ENCODE data around the gene SMTNL1.
A peak's percentile ranks its signal among the peaks of the same experiment; 100 is the strongest.
"Not testable (repeated sequence)": the region's sequence is repeated elsewhere in the genome, so short reads cannot be mapped to it uniquely, and the experiment has no call there.

SMTNL1 gene

GRCh38 chr11:57508341-57509170 is 28.8 kb upstream of the SMTNL1 start:
- DNase-seq, result no peak

- no peak for DNase-seq
Measured at GRCh38 chr11:57511741-57512430, 25.5 kb upstream of the SMTNL1 start.

DNA sequence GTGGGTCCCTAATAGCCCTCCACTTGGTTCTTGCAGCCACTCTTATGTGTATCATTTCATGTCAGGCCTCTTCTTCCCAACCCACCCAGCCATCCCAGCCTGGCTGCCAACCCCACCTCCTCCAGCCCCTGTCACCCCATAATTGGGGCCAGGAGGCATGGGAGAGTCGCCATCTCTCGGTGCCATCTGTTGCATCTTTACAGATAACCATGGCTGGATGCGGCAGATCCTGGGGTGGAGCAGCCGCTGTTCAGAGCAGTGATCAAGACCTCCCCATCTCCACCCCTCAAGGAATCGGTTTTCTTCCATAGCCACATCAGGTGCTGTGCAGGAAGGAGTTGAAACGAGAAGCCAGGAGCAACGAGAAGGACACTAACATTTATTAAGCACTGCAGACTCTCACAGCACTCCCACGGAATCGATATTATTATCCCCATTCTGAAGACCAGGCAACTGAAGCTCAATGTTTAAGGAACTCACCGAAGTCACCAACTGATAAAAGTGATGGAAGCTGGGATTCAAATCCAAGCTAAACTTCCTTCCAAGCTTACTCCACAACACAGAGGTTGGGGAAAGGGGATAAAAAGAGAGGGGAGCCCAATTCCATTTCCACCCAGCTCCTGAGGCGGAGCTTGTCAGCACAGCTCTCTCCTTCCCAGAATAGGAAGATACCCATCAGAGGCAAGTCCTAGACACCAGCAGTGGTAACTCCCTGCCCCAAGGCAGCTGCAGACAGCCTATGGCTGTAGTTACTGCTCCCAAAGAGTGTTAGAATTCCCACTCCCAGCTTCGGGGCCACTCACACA is 24.5 kb upstream of the SMTNL1 start:
- no peak for DNase-seq

- no peak for DNase-seq
Measured at GRCh38 chr11:57513452-57513795, 24.0 kb upstream of the SMTNL1 start.

- peak; percentile 48 for DNase-seq
Measured at GRCh38 chr11:57513911-57514537, 23.4 kb upstream of the SMTNL1 start.

DNA sequence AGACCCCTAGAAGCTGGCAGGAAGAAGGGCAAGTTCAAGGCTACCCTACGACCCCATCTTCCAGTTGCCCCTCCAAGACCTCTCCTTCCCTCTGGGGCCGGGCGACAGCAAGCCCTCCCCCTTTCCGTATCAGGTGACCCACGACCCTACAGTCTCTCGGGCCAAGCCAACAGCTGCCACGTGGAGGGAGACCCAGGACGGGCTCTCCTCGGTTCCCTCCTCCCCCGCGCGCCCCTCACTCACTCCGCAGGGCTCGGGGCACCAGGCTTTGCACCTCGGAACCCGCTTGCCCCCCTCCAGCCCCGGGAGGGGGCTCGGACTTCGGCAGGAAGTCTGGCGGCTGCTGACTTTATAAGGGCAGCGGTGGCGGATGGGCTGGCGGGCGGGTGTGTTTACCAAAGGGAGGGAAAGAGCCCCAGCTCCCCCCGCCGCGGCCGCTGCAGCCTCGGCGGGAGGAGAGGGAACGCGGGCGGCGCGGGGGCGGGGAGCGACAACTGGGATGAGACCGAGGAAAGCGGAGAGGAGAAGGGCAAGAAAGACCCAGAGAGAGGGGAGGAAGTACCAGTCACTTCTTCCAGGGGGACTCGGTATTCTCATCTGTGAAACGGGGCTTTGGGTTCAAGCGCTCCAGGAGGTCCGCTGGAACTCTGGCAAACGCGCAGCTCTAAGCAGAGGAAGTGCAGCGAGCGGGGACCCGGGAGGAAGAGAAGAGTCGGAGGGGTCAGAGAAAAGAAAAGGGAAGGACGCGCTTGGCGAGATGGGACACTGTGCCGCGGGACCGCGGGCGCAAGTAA is 22.7 kb upstream of the SMTNL1 start:
- DNase-seq, result no peak

- peak; percentile 80 for DNase-seq
Measured at GRCh38 chr11:57515332-57516060, 21.9 kb upstream of the SMTNL1 start, which contains the start of gene SLC43A1. Gene SLC43A1 (minus strand): TSS chr11:57515702. CDS start chr11:57514111, 1,591 bp downstream.

DNA sequence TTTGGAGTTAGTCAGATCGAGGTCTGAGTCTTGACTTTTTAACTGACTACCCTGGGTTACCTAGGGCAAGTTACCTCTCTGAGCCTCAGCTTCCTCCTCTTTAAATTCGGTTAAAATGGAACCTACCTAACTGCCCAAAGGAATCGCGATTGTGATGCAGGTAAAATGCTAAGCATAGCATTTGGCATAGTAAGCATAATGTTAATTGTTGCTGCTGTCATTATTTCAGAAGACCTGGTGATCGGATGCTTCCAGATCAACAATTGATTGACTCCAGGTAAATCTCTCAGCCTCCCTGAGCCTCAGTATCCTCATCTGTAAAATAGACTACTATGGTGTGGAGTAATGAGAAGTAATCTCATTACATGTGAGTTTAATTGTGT is 21.3 kb upstream of the SMTNL1 start:
- no peak for DNase-seq

DNA sequence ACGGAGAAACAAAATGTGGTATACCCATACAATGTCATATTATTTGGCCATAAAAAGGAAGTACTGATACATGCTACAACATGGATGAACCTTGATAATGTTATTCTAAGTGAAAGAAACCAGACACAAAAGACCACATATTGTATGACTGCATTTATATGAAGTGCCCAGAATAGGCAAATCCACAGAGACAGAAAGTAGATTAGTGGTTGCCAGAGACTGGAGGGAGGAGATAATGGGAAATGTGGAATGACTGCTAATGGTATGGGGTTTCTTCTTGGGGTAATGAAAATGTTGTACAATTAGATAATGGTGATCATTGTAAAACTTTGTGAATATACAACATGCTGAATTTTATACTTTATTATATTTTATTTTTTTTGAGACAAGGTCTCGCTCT is 16.3 kb upstream of the SMTNL1 start:
- DNase-seq, result no peak

DNA sequence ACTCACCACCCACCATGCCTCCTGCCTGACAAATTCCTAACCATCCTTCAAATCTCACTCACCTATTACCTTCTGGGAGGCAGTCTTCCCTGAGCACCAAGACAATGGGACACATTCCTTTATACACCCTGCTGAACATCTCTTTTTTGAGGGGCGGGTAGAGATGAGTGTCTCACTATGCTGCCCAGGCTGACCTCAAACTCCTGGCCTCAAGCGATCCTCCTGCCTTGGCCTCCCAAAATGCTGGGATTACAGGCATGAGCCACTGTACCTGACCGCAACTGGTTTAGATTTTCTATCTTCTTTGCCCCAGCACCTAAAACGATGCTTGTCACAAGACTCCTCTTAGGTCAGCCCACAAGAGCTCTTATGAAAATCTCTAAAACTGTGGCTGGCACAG is 14.0 kb upstream of the SMTNL1 start:
- no peak for DNase-seq

DNA sequence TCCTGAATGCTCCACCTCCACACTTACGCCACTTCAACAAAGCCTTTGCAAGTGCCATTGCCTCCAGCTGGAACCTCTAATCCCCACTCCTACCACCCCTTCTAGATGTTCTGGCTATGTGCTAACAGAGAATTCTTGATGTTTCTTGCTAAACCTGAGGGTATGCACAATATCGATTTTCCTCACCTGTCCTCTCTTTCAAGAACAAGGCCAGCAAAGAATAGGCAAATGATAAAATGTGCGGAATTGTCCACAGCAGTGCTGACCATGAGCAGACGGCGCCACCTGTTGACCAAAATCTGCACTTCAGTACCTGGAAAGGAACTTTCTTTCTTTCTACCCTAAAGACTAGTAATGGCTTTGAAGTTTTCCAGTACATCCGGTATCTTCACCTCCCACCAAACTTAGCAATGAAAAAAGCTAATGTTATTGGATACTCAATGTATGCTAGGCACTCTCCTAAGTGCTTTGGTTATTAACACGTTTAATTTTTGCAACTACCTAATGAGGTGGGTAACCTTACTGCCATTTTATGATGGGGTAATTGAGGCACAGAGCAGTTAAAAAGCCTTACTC is 10.3 kb upstream of the SMTNL1 start:
- DNase-seq, result no peak

GRCh38 chr11:57529012-57529411 is 8.4 kb upstream of the SMTNL1 start:
- no peak for DNase-seq

- no peak for DNase-seq
Measured at GRCh38 chr11:57530215-57530595, 7.2 kb upstream of the SMTNL1 start.

GRCh38 chr11:57530596-57531507 is 6.5 kb upstream of the SMTNL1 start, which contains the start of gene TIMM10:
Gene TIMM10 (minus strand): TSS chr11:57530754. CDS start chr11:57530189, 565 bp downstream.
- DNase-seq, result peak; percentile 90

DNA sequence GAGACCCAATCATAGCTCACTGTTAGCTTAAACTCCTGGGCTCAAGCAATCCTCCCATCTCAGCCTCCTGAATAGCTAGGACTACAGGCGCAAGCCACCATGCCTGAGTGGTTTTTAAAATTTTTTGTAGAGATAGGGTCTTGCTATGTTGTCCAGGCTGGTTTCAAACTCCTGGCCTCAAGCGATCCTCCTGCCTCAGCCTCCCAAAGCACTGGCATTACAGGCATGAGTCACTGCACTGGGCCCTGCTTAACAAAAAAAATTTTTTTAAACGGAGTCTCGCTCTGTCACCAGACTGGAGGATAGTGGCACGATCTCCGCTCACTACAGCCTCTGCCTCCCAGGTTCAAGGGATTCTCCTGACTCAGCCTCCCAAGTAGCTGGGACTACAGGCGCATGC is 2.9 kb upstream of the SMTNL1 start:
- not testable (repeated sequence) for DNase-seq

GRCh38 chr11:57539342-57539741 is 1.9 kb downstream of the SMTNL1 start:
- DNase-seq, result no peak

DNA sequence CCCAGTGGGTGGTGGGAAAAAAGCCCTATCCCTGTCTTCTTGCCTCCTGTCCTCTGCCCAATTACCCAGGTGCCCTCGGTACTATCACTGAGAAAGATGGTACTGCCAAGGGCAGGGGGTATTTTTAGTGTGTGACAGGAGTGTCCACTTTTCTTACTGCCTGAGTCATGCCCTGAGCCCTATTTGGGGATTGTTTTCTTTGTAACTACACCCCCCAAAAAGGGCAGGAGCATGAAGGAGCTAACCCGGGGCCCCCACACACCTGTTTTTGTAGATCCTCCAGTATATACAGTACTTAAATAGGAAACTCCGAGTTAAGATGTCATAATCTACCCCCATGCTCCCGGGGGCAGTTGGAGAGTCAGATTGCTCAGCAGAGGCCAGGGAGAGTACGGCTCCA is 3.8 kb downstream of the SMTNL1 start:
- DNase-seq, result no peak

DNA sequence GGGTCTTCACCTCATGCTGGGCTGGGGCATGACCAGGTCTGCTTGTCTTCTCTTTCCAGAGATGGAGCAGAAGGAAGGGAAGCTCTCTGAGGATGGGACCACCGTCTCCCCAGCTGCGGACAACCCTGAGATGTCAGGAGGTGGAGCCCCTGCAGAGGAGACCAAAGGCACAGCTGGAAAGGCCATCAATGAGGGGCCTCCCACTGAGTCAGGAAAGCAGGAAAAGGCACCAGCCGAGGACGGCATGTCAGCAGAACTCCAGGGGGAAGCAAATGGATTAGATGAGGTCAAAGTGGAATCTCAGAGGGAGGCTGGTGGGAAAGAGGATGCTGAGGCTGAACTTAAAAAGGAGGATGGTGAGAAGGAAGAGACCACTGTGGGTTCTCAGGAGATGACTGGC is 5.2 kb downstream of the SMTNL1 start:
- no peak for DNase-seq

GRCh38 chr11:57543593-57543992 is 6.2 kb downstream of the SMTNL1 start:
- no peak for DNase-seq

DNA sequence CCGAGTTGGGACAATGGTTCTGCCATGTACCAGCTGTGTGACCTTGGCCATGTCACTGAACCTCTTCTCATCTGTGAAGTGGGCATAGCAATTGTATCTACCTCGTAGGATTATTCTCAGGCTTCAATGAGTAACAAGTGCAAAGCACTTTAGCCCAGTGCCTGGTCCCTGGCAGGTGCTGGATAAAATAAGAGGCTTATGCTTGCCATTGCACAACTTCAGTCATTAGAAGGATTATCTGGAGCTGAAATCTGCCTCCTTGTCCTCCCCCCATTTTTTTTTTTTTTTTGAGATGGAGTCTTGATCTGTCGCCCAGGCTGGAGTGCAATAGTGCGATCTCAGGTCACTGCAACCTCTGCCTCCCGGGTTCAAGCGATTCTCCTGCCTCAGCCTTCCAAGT is 7.2 kb downstream of the SMTNL1 start:
- no peak for DNase-seq

Measured in 8988T (cell line).